ENCODE results near the gene ARID1B. TPM values are rescaled to one million over a fixed set of nuclear protein-coding genes. Genes with fewer than 3 reads are reported as not detected.

Gene ARID1B
- total and polyA plus RNA-seq, 4 donors: 7.0 to 49.0 (median 24.2) TPM

DNA sequence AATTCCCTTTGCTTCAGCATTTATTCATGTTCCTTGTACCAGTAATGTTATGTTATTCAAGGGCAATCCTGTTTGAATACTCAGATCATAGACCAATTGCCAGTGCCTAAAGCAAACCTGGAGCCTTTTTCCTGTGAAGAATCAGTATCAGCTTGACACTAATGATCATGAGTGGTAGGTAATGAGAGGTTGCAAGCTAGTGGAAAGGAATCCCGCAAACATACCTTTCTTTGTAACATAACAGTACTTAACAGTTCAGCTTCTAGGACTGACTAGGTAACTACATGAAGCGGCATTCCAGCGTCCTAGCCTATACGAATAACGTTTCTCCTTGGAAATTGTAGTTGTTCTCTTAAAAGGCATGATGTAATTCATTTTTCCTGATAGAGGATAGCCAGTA lies 292.4 kb downstream of the ARID1B start:
- no peak for TF ChIP-seq CTCF (IDR thresholded peaks at IDR 0.05; ENCODE audit: low read depth, low read length, missing input control)
- no peak for TF ChIP-seq NR2F2 (IDR thresholded peaks at IDR 0.05)
- TF ChIP-seq RXRA (IDR thresholded peaks at IDR 0.05): no peak
- no peak for TF ChIP-seq GABPA (IDR thresholded peaks at IDR 0.05 in 1 of 2, conservative IDR thresholded peaks at IDR 0.05 in 1 of 2)
- TF ChIP-seq, protein P1, sequence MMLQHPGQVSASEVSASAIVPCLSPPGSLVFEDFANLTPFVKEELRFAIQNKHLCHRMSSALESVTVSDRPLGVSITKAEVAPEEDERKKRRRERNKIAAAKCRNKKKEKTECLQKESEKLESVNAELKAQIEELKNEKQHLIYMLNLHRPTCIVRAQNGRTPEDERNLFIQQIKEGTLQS (IDR thresholded peaks at IDR 0.05): no peak
- TF ChIP-seq SP1 (IDR thresholded peaks at IDR 0.05): no peak
- TF ChIP-seq REST (IDR thresholded peaks at IDR 0.05): no peak
- no peak for TF ChIP-seq JUND (IDR thresholded peaks at IDR 0.05)
- no peak for TF ChIP-seq HNF4G (IDR thresholded peaks at IDR 0.05)
- no peak for TF ChIP-seq EGR1 (IDR thresholded peaks at IDR 0.05; ENCODE audit: low read depth in 2 of 2)
- TF ChIP-seq FOXA1 (IDR thresholded peaks at IDR 0.05): no peak
- TF ChIP-seq HNF4A (conservative IDR thresholded peaks at IDR 0.05): no peak
- no peak for TF ChIP-seq RAD21 (IDR thresholded peaks at IDR 0.05)
- TF ChIP-seq TAF1 (conservative IDR thresholded peaks at IDR 0.05): no peak
- Histone ChIP-seq H3K9ac (ENCODE audit: low read depth in 1 of 2, low read length in 2 of 2) (no peak overlapping the region), H3K27ac (ENCODE audit: low read depth in 1 of 2, low read length in 2 of 2) (no peak overlapping the region), H3K4me1 (ENCODE audit: control insufficient read depth in 4 of 4, insufficient read depth in 4 of 4, low read length in 3 of 4) (peaks cover 0 to 10% (median 3%) of the 10 kb centered on the region in 4 donors), H3K4me3 (ENCODE audit: low read depth in 1 of 3, low read length in 3 of 3) (no peak overlapping the region), H3K9me3 (ENCODE audit: control insufficient read depth in 4 of 4, low read length in 3 of 4) (no peaks in the 10 kb centered on the region), H3K27me3 (ENCODE audit: control insufficient read depth in 4 of 4, insufficient read depth in 4 of 4, low read length in 3 of 4) (no peaks in the 10 kb centered on the region), H3K36me3 (ENCODE audit: control insufficient read depth in 4 of 4, insufficient read depth in 3 of 4, low read depth in 1 of 4, low read length in 3 of 4) (no peaks in the 10 kb centered on the region)
- 97% methylated on average over 5 of the region's 5 CpGs for WGBS
- DNase-seq (ENCODE audit: low spot score): no peak

DNA sequence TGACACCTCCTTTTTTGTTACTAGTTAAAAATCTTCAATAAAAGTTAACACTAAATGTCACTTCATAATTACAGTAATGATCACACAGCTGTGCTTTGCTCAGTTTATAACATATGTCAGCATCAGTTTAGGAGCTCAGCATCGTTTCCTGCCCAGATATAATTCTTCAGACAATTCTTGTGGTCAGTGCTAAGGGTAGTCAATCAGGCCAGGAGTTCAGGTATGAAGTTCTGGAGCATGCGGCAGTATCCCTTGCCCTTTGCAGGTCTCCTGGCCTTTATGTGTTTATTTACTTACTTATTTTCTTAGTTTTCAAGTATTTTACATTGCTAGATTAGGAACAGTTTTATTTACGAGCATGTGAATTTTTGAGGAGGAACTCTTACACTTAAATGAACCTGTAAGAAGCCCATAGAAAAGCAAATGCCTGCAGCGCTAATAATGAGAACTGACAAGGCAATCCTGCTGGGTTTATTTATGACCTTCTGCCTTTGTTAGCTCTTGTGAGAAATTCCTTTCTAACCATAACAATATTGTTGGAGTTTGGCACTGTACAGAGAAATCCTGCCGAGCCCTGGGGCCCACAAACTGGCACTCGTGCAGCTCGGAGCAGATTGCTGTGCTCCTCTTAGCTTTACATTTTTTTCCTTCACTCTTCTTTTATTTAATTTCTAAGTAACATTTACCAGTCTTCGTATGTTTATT lies 293.4 kb downstream of the ARID1B start:
- no peaks in the 10 kb centered on the region for H3K36me3 ChIP-seq (ENCODE audit: control insufficient read depth in 4 of 4, insufficient read depth in 3 of 4, low read depth in 1 of 4, low read length in 3 of 4)
- H3K4me3 ChIP-seq (ENCODE audit: low read depth in 1 of 3, low read length in 3 of 3): no peak overlapping the region
- 81% methylated on average over 8 of the region's 8 CpGs for WGBS
- no peaks in the 10 kb centered on the region for H3K27me3 ChIP-seq (ENCODE audit: control insufficient read depth in 4 of 4, insufficient read depth in 4 of 4, low read length in 3 of 4)
- H3K4me1 ChIP-seq (ENCODE audit: control insufficient read depth in 4 of 4, insufficient read depth in 4 of 4, low read length in 3 of 4): peaks cover 0 to 5% (median 0%) of the 10 kb centered on the region in 4 donors
- no peak for TF ChIP-seq REST (IDR thresholded peaks at IDR 0.05)
- TF ChIP-seq FOXA1 (IDR thresholded peaks at IDR 0.05): no peak
- TF ChIP-seq, protein P1 (IDR thresholded peaks at IDR 0.05): no peak
- TF ChIP-seq NR2F2 (IDR thresholded peaks at IDR 0.05): no peak
- H3K9me3 ChIP-seq (ENCODE audit: control insufficient read depth in 4 of 4, low read length in 3 of 4): no peaks in the 10 kb centered on the region
- no peak overlapping the region for H3K27ac ChIP-seq (ENCODE audit: low read depth in 1 of 2, low read length in 2 of 2)
- no peak for DNase-seq (ENCODE audit: low spot score)
- no peak overlapping the region for H3K9ac ChIP-seq (ENCODE audit: low read depth in 1 of 2, low read length in 2 of 2)

Data from liver (tissue), 9 donors.